Neuronal stem cell (in vitro differentiated cells): ENCODE measurements around the gene SHISA7.

Experiments
- DNase-seq: peaks from one replicate; pipeline ENCODE4 v3.0.0-alpha.2; 2013; ENCODE audit warnings: low spot score
- H2AFZ ChIP-seq: one replicate; pipeline ENCODE4 v1.6.1; 2013; ENCODE audit warnings: mild to moderate bottlenecking, low read length, inconsistent platforms
- H2AK5ac ChIP-seq: 2 replicates; pipeline ENCODE4 v1.6.1; 2013; ENCODE audit warnings: low read depth, mild to moderate bottlenecking, inconsistent platforms, low read length, moderate library complexity, mixed read lengths
- H2BK120ac ChIP-seq: 2 replicates; pipeline ENCODE4 v1.6.1; 2013; ENCODE audit warnings: low read depth, mild to moderate bottlenecking, inconsistent platforms, low read length, moderate library complexity, mixed read lengths
- H2BK12ac ChIP-seq: one replicate; pipeline ENCODE4 v1.6.1; 2013; ENCODE audit warnings: low read length, inconsistent platforms
- H2BK15ac ChIP-seq: 2 replicates; pipeline ENCODE4 v1.6.1; 2013; ENCODE audit warnings: mild to moderate bottlenecking, low read length, inconsistent platforms, mixed read lengths
- H2BK5ac ChIP-seq: one replicate; pipeline ENCODE4 v1.6.1; 2013; ENCODE audit warnings: inconsistent platforms, mild to moderate bottlenecking, low read length, moderate library complexity
- H3K14ac ChIP-seq: one replicate; pipeline ENCODE4 v1.6.1; 2013; ENCODE audit warnings: low read length, inconsistent platforms
- H3K18ac ChIP-seq: 2 replicates; pipeline ENCODE4 v1.6.1; 2013; ENCODE audit warnings: low read length, inconsistent platforms
- H3K23ac ChIP-seq: 2 replicates; pipeline ENCODE4 v1.6.1; 2013; ENCODE audit warnings: low read depth, mild to moderate bottlenecking, mixed read lengths, low read length, inconsistent platforms; ENCODE audit not compliant: poor library complexity
- H3K27ac ChIP-seq: replicated peaks from 3 replicates; pipeline ENCODE4 v1.5.1; 2013; ENCODE audit warnings: low read length, inconsistent platforms
- H3K27me3 ChIP-seq, 3 experiments: 2 replicates each; pipeline ENCODE4 v1.6.1; 2013; ENCODE audit warnings: low read length in 3 of 3, mild to moderate bottlenecking in 2 of 3, inconsistent platforms in 1 of 3, low read depth in 1 of 3, mixed read lengths in 1 of 3, moderate library complexity in 1 of 3; ENCODE audit not compliant: control insufficient read depth in 3 of 3, insufficient read depth in 3 of 3
- H3K36me3 ChIP-seq, 2 donors: replicated peaks in 1 of 2; 2 replicates each; pipeline ENCODE4 v1.6.1; 2013; ENCODE audit warnings: low read length in 2 of 2; ENCODE audit not compliant: control insufficient read depth in 2 of 2, insufficient read depth in 2 of 2
- H3K4ac ChIP-seq: 2 replicates; pipeline ENCODE4 v1.6.1; 2013; ENCODE audit warnings: inconsistent platforms, mild to moderate bottlenecking, low read length, moderate library complexity
- H3K4me1 ChIP-seq, 2 donors: 1 replicate in 1 of 2; 2 replicates in 1 of 2; pipeline ENCODE4 v1.6.1; 2013; ENCODE audit warnings: low read length in 2 of 2, low read depth in 1 of 2; ENCODE audit not compliant: control insufficient read depth in 2 of 2, insufficient read depth in 1 of 2
- H3K4me2 ChIP-seq: one replicate; pipeline ENCODE4 v1.6.1; 2013; ENCODE audit warnings: mild to moderate bottlenecking, low read length, inconsistent platforms; ENCODE audit not compliant: insufficient read depth, poor library complexity, severe bottlenecking
- H3K4me3 ChIP-seq, 2 donors: 2 replicates each; pipeline ENCODE4 v1.5.1; 2013; ENCODE audit warnings: low read length in 2 of 2, mild to moderate bottlenecking in 2 of 2, inconsistent platforms in 1 of 2, moderate library complexity in 1 of 2
- H3K79me1 ChIP-seq: one replicate; pipeline ENCODE4 v1.6.1; 2013; ENCODE audit warnings: low read depth, mild to moderate bottlenecking, inconsistent platforms, low read length, moderate library complexity
- H3K9ac ChIP-seq: one replicate; pipeline ENCODE4 v1.6.1; 2013; ENCODE audit warnings: mild to moderate bottlenecking, low read depth, low read length, inconsistent platforms; ENCODE audit not compliant: poor library complexity
- H3K9me3 ChIP-seq, 2 donors: replicated peaks in 1 of 2; 2 replicates each; pipeline versions ENCODE3 to v1.6.1; 2013; ENCODE audit warnings: low read length in 2 of 2, mild to moderate bottlenecking in 2 of 2, inconsistent platforms in 1 of 2, low read depth in 1 of 2, mixed read lengths in 1 of 2, moderate library complexity in 1 of 2; ENCODE audit not compliant: control insufficient read depth in 2 of 2, insufficient read depth in 1 of 2
- H4K8ac ChIP-seq: one replicate; pipeline ENCODE4 v1.6.1; 2013; ENCODE audit warnings: low read depth, mild to moderate bottlenecking, inconsistent platforms, low read length, moderate library complexity
- H4K91ac ChIP-seq: one replicate; pipeline ENCODE4 v1.6.1; 2013; ENCODE audit warnings: low read length, low read depth, mild to moderate bottlenecking, inconsistent platforms; ENCODE audit not compliant: poor library complexity
- WGBS, 2 donors: extraction: QIAGEN DNeasy Blood & Tissue Kit; methylation state at CpG; one replicate each; pipeline ENCODE4 v1.1.7; 2013; ENCODE audit warnings: missing lambda C conversion rate in 2 of 2, mixed read lengths in 1 of 2; ENCODE audit not compliant: insufficient read length in 2 of 2, insufficient replicate concordance in 1 of 2; ENCODE audit errors: extremely low coverage in 2 of 2; 5-methylcytosine and 5-hydroxymethylcytosine counted together

SHISA7 gene

GRCh38 chr19:55473225-55474012, 30.3 kb upstream of the SHISA7 start:
- no CpG with 5 or more reads among the region's 16 CpGs for WGBS, 2 donors
- Histone ChIP-seq H2BK15ac (peak overlapping the region; percentile 71), H3K79me1 (no peaks in the 10 kb centered on the region), H2BK12ac (no peak overlapping the region), H2BK120ac (no peak overlapping the region), H4K8ac (no peak overlapping the region), H3K14ac (peak overlapping the region; percentile 3), H4K91ac (no peak overlapping the region), H3K4ac (no peak overlapping the region), H3K9me3 (no peaks in the 10 kb centered on the region), H3K27me3 (no peaks in the 10 kb centered on the region), H3K9ac (no peak overlapping the region), H2AFZ (peak overlapping the region; percentile 75), H3K27ac (peak overlapping the region; percentile 12), H3K36me3 (no peaks in the 10 kb centered on the region), H3K4me2 (no peak overlapping the region), H3K23ac (no peak overlapping the region), H2AK5ac (peak overlapping the region; percentile 63), H3K4me1 (peaks cover 11 to 24% of the 10 kb centered on the region in 2 donors), H3K18ac (peak overlapping the region; percentile 87), H2BK5ac (no peak overlapping the region), H3K4me3 (no peak overlapping the region)
- DNase-seq: no peak

DNA sequence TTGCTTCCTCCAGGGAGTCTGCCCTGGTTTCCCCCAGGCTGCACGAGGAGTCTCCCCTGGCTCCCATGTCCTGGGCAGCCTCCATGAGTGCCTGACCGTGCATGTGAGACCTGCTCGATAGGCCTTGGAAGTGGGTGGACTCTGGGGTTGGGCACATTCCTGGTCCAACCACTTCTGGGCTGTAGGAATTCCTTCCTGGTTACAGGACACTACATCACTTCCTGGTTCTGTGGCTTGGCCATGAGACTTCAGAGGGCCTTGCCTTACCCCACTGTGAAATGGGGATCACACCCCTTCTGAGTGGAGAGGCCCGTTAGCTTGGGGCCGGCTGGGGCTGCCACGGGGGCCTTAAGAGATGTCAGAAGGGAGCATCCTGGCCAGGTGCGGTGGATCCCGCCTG, 29.4 kb upstream of the SHISA7 start:
- Histone ChIP-seq H2BK120ac (no peak overlapping the region), H2BK15ac (no peak overlapping the region), H3K9me3 (no peaks in the 10 kb centered on the region), H3K9ac (no peak overlapping the region), H3K4me2 (no peak overlapping the region), H3K23ac (no peak overlapping the region), H3K36me3 (no peaks in the 10 kb centered on the region), H3K4me1 (peaks cover 11 to 22% of the 10 kb centered on the region in 2 donors), H2BK5ac (no peak overlapping the region), H3K18ac (peak overlapping the region; percentile 19), H3K79me1 (no peaks in the 10 kb centered on the region), H4K8ac (no peak overlapping the region), H2AFZ (no peak overlapping the region), H3K14ac (no peak overlapping the region), H3K4me3 (no peak overlapping the region), H3K4ac (no peak overlapping the region), H2AK5ac (peak overlapping the region; percentile 86), H4K91ac (no peak overlapping the region), H3K27me3 (peaks cover 0 to 2% (median 0%) of the 10 kb centered on the region in 3 experiments), H2BK12ac (no peak overlapping the region), H3K27ac (no peak overlapping the region)
- DNase-seq: no peak
- WGBS, 2 donors: no CpG with 5 or more reads among the region's 8 CpGs

DNA sequence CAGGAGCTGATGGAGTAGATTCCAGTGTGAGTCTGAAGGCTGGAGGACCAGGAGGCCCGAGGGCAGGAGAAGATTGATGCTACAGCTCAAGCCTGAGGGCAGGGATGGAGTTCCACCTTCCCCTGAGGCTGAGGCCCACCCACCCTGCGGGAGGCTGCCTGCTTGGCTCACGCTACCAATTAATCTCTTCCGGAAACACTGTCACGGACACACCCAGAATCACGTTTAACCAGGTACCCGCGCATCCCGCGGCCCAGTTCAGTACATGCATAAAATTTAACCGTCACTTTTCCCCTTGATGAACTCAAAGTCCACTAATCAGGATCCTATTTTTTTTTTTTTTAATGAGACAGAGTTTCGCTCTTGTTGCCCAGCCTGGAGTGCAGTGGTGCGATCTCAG, 28.2 kb upstream of the SHISA7 start:
- H3K36me3 ChIP-seq: no peaks in the 10 kb centered on the region
- DNase-seq: no peak
- no peaks in the 10 kb centered on the region for H3K79me1 ChIP-seq
- no peak overlapping the region for H3K18ac ChIP-seq
- H3K4me1 ChIP-seq: peaks cover 11 to 22% of the 10 kb centered on the region in 2 donors
- H3K4me3 ChIP-seq: no peak overlapping the region
- no peak overlapping the region for H3K27ac ChIP-seq
- no peak overlapping the region for H4K8ac ChIP-seq
- no CpG with 5 or more reads among the region's 13 CpGs for WGBS, 2 donors
- H4K91ac ChIP-seq: no peak overlapping the region
- no peak overlapping the region for H2BK5ac ChIP-seq
- H3K9me3 ChIP-seq: no peaks in the 10 kb centered on the region
- H3K23ac ChIP-seq: no peak overlapping the region
- no peak overlapping the region for H2BK120ac ChIP-seq
- H2BK12ac ChIP-seq: no peak overlapping the region
- no peak overlapping the region for H3K9ac ChIP-seq
- H2AK5ac ChIP-seq: no peak overlapping the region
- H2AFZ ChIP-seq: no peak overlapping the region
- H3K14ac ChIP-seq: no peak overlapping the region
- H3K27me3 ChIP-seq: peaks cover 0 to 7% (median 0%) of the 10 kb centered on the region in 3 experiments
- H2BK15ac ChIP-seq: peak overlapping the region; percentile 3
- H3K4me2 ChIP-seq: no peak overlapping the region
- H3K4ac ChIP-seq: no peak overlapping the region

GRCh38 chr19:55468054-55468393, 24.9 kb upstream of the SHISA7 start:
- Histone ChIP-seq H2BK120ac (peak overlapping the region; percentile 91), H3K27ac (no peak overlapping the region), H3K79me1 (no peaks in the 10 kb centered on the region), H4K8ac (no peak overlapping the region), H3K23ac (peak overlapping the region; percentile 29), H3K27me3 (peaks cover 0 to 38% (median 0%) of the 10 kb centered on the region in 3 experiments), H2AK5ac (peak overlapping the region; percentile 92), H3K36me3 (no peaks in the 10 kb centered on the region), H3K4me1 (peaks cover 0 to 24% of the 10 kb centered on the region in 2 donors), H3K9ac (no peak overlapping the region), H2BK5ac (no peak overlapping the region), H2BK15ac (peak overlapping the region; percentile 5), H2BK12ac (peak overlapping the region; percentile 41), H3K4ac (no peak overlapping the region), H2AFZ (peak overlapping the region; percentile 54), H3K4me2 (no peak overlapping the region), H4K91ac (no peak overlapping the region), H3K4me3 (no peak overlapping the region), H3K18ac (peak overlapping the region; percentile 57), H3K14ac (no peak overlapping the region), H3K9me3 (peaks cover 0 to 2% of the 10 kb centered on the region in 2 donors)
- no peak for DNase-seq
- no CpG with 5 or more reads among the region's 4 CpGs for WGBS, 2 donors
